Astrocyte of the spinal cord (primary cell): Measurements from ENCODE around the gene SGCA.

ENCODE experiments used
- DNase-seq: peaks from one replicate; pipeline ENCODE4 v3.0.0; 2011; ENCODE audit warnings: low read depth, low spot score
- H3K4me3 ChIP-seq: 2 replicates; pipeline ENCODE4 v1.5.1; 2011; ENCODE audit warnings: low read depth, mild to moderate bottlenecking, low read length, moderate library complexity
- in situ Hi-C: cut with HindIII; loops from 2 replicates; pipeline ENCODE4 v1.10.0; 2017; ENCODE audit warnings: low sequenced_read_pairs
- TF ChIP-seq, protein P1 (sequence below): IDR thresholded peaks from 2 replicates; pipeline ENCODE4 v1.5.1; 2012; ENCODE audit warnings: low read depth, mild to moderate bottlenecking, low read length, inconsistent platforms

The SGCA gene

DNA sequence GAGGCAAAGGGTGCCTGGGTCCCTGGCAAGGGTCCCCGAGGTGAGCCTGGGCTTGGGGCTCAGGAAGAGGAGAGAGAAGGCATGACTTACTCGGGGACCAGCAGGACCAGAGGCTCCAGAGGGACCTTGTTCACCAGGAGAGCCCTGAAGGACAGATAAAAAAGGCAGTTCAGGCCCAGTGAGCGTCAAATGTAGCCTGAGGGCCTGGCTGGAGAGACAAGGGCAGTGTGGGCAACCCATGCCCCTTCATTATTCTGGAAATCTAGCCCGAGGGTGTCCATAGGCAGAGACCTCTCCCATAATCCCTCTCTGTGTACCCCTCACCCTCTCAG is 21.6 kb downstream of the SGCA start:
- H3K4me3 ChIP-seq, result no peak overlapping the region
- in situ Hi-C loops, result no loop called here
- no peak for DNase-seq
- TF ChIP-seq, protein P1, sequence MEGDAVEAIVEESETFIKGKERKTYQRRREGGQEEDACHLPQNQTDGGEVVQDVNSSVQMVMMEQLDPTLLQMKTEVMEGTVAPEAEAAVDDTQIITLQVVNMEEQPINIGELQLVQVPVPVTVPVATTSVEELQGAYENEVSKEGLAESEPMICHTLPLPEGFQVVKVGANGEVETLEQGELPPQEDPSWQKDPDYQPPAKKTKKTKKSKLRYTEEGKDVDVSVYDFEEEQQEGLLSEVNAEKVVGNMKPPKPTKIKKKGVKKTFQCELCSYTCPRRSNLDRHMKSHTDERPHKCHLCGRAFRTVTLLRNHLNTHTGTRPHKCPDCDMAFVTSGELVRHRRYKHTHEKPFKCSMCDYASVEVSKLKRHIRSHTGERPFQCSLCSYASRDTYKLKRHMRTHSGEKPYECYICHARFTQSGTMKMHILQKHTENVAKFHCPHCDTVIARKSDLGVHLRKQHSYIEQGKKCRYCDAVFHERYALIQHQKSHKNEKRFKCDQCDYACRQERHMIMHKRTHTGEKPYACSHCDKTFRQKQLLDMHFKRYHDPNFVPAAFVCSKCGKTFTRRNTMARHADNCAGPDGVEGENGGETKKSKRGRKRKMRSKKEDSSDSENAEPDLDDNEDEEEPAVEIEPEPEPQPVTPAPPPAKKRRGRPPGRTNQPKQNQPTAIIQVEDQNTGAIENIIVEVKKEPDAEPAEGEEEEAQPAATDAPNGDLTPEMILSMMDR, result no peak

DNA sequence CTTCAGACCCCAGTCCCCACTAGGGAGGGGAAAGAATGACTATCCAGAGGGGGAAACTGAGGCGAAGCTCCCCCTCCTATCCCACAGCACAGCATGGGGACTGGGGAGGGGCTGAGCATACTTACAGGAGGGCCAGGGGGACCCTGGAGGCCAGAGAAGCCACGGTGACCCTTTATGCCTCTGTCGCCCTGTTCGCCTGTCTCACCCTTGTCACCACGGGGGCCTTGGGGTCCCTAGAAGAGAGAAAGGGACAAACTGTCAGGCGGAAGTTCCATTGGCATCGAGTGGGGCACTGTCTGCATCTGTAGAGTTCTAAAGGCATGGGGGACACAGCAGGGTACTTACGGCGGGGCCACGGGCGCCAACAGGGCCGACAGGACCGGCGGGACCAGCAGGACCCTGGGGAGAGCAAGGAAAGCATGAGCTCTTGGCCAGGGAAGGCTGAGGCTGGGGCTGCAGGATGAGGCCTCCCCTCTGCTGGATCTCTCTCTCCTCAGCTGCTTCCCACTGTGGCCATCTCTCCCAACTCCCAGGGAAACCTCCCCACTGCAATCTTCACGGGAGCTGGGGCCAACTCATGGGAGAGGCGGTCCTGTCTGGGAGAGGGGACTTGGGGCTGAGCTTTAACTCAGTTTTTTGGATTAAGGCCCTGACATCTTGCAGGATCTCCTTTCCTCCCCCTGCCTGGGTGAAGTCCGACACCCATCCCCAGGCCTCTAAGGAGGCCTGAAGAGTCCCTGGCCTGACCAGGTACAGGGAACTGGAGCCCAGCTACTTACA is 22.1 kb downstream of the SGCA start:
- TF ChIP-seq, protein P1, result no peak
- H3K4me3 ChIP-seq, result no peak overlapping the region
- DNase-seq, result peak; percentile 77
- in situ Hi-C loops, result no loop called here

DNA sequence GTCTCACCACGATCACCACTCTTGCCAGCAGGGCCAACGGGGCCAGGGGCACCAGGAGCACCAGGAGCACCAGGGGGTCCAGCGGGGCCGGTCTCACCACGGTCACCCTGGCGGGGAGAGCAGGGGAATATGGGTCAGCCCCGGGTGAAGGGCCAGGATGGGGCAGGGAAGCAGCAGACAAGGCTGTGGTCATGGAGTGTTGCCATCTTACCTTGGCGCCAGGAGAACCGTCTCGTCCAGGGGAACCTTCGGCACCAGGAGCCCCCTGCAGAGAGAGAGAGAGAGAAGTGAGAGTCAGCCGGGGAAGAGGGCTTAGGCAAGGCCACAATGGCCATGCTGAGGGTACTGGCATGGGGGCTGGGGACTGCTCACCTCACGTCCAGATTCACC is 22.7 kb downstream of the SGCA start:
- peak; percentile 64 for DNase-seq
- in situ Hi-C loops, result no loop called here
- TF ChIP-seq, protein P1, result no peak
- no peak overlapping the region for H3K4me3 ChIP-seq

DNA sequence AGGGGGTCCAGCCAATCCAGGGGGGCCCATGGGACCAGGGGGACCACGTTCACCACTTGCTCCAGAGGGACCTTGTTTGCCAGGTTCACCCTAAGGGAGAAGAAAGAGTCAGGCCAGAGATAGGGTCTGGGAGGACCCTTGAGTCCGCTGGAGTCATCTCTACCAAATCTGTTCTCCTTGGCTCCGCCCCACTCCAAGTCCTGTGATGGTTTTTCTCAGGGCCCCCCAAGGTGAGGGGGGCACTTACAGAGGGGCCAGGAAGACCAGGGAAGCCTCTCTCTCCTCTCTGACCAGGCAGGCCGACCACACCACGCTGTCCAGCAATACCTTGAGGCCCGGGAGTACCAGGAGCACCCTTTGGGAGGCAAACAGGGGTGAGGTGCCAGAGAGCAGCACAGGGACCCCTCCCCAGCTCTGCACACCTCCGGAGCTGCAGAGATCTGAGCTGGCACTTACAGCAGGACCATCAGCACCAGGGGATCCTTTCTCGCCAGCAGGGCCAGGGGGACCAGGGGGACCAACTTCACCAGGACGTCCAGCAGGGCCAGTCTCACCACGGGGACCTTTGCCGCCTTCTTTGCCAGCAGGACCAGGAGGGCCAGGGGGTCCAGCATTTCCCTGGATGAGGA is 23.2 kb downstream of the SGCA start:
- in situ Hi-C loops, result no loop called here
- no peak overlapping the region for H3K4me3 ChIP-seq
- DNase-seq, result peak; percentile 67
- TF ChIP-seq, protein P1, result no peak

DNA sequence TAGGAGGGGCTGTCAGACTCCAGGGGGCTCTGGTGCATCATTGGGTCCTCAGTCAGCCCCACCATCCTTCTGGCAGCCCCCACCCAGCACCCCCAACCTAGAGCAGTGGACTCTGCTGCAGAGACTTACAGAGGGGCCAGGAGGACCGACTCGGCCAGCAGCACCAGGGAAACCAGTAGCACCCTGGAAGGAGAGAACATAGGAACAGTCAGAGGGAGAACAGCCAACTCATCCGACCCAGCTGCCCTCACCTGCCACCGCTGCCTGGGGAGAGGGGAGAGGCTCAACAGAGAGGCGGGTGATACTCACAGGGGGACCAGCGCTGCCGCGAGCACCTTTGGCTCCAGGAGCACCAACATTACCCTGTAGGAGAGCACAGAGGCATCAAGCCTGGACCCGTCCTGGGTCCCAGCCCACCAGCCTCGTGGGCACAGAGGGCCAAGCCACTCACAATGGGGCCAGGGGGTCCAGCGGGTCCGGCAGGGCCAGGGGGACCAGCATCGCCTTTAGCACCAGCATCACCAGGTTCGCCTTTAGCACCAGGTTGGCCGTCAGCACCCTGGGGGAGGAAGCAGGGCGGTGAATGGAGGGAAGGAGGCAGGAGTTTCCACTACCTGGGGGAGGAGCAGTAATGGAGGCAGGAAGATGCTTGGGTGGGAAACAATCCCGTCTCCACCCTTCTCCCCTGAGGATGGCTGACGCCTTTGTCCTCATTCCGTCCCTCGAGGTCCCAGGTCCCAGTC is 23.9 kb downstream of the SGCA start:
- in situ Hi-C loops, result no loop called here
- DNase-seq, result peak; percentile 66
- TF ChIP-seq, protein P1, result no peak
- H3K4me3 ChIP-seq, result no peak overlapping the region

DNA sequence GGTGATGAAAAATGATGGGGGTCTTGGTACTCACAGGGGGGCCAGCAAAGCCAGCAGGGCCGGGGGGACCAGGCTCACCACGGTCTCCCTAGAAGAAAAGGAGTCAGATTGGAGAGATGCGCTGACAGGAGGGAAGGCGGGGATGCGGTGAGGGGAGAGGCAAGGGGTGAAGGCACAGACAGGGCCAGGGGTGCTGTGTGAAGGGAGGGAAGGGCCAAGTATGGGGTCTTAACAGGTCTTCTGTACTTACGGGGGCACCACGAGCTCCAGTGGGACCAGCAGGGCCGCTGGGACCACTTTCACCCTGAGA is 24.4 kb downstream of the SGCA start:
- in situ Hi-C loops, result no loop called here
- TF ChIP-seq, protein P1, result no peak
- no peak overlapping the region for H3K4me3 ChIP-seq
- peak; percentile 46 for DNase-seq
